K562 (cell line): ENCODE results near the gene ERC2. TPM values are rescaled to one million over a fixed set of nuclear protein-coding genes. Genes with fewer than 3 reads are reported as not detected.

ENCODE experiments used
- ATAC-seq: fragments of 200-7000 bp; cut with Tn5 transposase; 3 replicates; pipeline ENCODE4 v1.9.1; 2020; ENCODE audit warnings: moderate library complexity
- BruUV-seq: library from RNA; stranded (reverse); fragments of 400-500 nt; replicated peaks from 2 replicates; lab custom pipeline; 2021; lab: Mats Ljungman, UMichigan
- CTCF ChIA-PET: fragments of 300-600 bp; formaldehyde crosslinking; extraction: SDS; loops from one replicate; lab custom pipeline; 2021; ENCODE audit warnings: low intra/inter-chr PET ratio; lab: Yijun Ruan, JAX
- POLR2A ChIA-PET: fragments of 300-600, 350-650 bp; sonication (Branson Sonifier 250); formaldehyde crosslinking; extraction: SDS; loops from one replicate; lab custom pipeline; 2021; ENCODE audit warnings: antibody characterized with exemption, inconsistent platforms; lab: Yijun Ruan, JAX
- DNase-seq, 4 experiments: peaks; one replicate each; pipeline versions ENCODE4 v3.0.0 to v3.0.0-alpha.2; 2011 to 2018; ENCODE audit warnings: low spot score in 3 of 4, mixed read lengths in 3 of 4; ENCODE audit errors: extremely low read depth in 1 of 4
- FAIRE-seq: peaks from 2 replicates; lab custom pipeline; 2011; peaks lifted over from hg19 to GRCh38; lab: Jason Lieb, UNC
- H2AFZ ChIP-seq: 2 replicates; pipeline ENCODE4 v1.6.0; 2011; ENCODE audit warnings: low read depth, low read length, control low read depth, inconsistent platforms
- H3K27ac ChIP-seq: fragments of 200-600 bp; 3 replicates; pipeline ENCODE4 v1.8.0; 2011; ENCODE audit warnings: low read depth, mild to moderate bottlenecking, control low read depth, inconsistent platforms, low read length, moderate library complexity, mixed read lengths; ENCODE audit errors: extremely low read depth
- H3K27me3 ChIP-seq, 2 experiments: fragments of 300-600 bp in 1 of 2; 2 replicates in 1 of 2; 3 replicates in 1 of 2; pipeline versions ENCODE4 v1.6.0 to v1.8.0; 2011; ENCODE audit warnings: inconsistent platforms in 2 of 2, low read length in 2 of 2, mild to moderate bottlenecking in 1 of 2, mixed read lengths in 1 of 2, moderate library complexity in 1 of 2; ENCODE audit not compliant: control insufficient read depth in 2 of 2, insufficient read depth in 2 of 2
- H3K36me3 ChIP-seq: fragments of 300-600 bp; 3 replicates; pipeline ENCODE4 v1.8.0; 2011; ENCODE audit warnings: mild to moderate bottlenecking, low read length, inconsistent platforms; ENCODE audit not compliant: control insufficient read depth, insufficient read depth
- H3K4me1 ChIP-seq, 2 experiments: fragments of 200-600 bp in 1 of 2; replicated peaks in 1 of 2; 2 replicates in 1 of 2; 3 replicates in 1 of 2; pipeline versions ENCODE4 v1.5.1 to v1.8.0; 2011; ENCODE audit warnings: inconsistent platforms in 2 of 2, low read length in 2 of 2, mild to moderate bottlenecking in 1 of 2, mixed read lengths in 1 of 2, moderate library complexity in 1 of 2; ENCODE audit not compliant: control insufficient read depth in 2 of 2, insufficient read depth in 2 of 2
- H3K4me2 ChIP-seq: 2 replicates; pipeline ENCODE4 v1.6.1; 2011; ENCODE audit warnings: low read length, control low read depth, inconsistent platforms, mixed read lengths; ENCODE audit not compliant: insufficient read depth
- H3K4me3 ChIP-seq: fragments of 200-600 bp; sonication (generic), shearing (Covaris generic); 2 replicates; pipeline ENCODE4 v1.5.1; 2016; ENCODE audit warnings: control low read depth, inconsistent platforms
- H3K79me2 ChIP-seq: fragments of 200-600 bp; 3 replicates; pipeline ENCODE4 v1.8.0; 2011; ENCODE audit warnings: low read length, inconsistent platforms; ENCODE audit not compliant: control insufficient read depth, insufficient read depth
- H3K9ac ChIP-seq, 2 experiments: 2 replicates each; pipeline versions ENCODE4 v1.6.0 to v1.6.1; 2011; ENCODE audit warnings: low read depth in 2 of 2, low read length in 2 of 2, control low read depth in 1 of 2, inconsistent platforms in 1 of 2, mild to moderate bottlenecking in 1 of 2, mixed read lengths in 1 of 2; ENCODE audit not compliant: insufficient read depth in 1 of 2
- H3K9me1 ChIP-seq: one replicate; pipeline ENCODE4 v1.6.0; 2011; ENCODE audit warnings: inconsistent platforms, mild to moderate bottlenecking, low read length, moderate library complexity; ENCODE audit not compliant: control insufficient read depth, insufficient read depth
- H3K9me3 ChIP-seq: replicated peaks from 2 replicates; pipeline ENCODE4 v1.5.1; 2011; ENCODE audit warnings: low read depth, low read length, inconsistent platforms; ENCODE audit not compliant: control insufficient read depth, insufficient read depth
- H4K20me1 ChIP-seq: replicated peaks from 2 replicates; pipeline ENCODE4 v1.6.1; 2011; ENCODE audit warnings: low read length, inconsistent platforms, mixed read lengths; ENCODE audit not compliant: control insufficient read depth, insufficient read depth
- ARID1B ChIP-seq: fragments of 450-650 bp; IDR thresholded peaks from 2 replicates; pipeline ENCODE4 v1.6.1; 2016; ENCODE audit warnings: antibody characterized with exemption, mild to moderate bottlenecking, inconsistent platforms
- ARNT ChIP-seq, 2 experiments: fragments of 450-650 bp; IDR thresholded peaks; 2 replicates each; pipeline ENCODE4 v1.6.1; 2016; ENCODE audit warnings: mild to moderate bottlenecking in 1 of 2
- DPF2 ChIP-seq: fragments of 450-650 bp; IDR thresholded peaks from 2 replicates; pipeline ENCODE4 v1.6.1; 2016
- EZH2 ChIP-seq: IDR thresholded peaks from 2 replicates; pipeline ENCODE4 v1.6.1; 2012; ENCODE audit warnings: low read depth, mild to moderate bottlenecking, inconsistent platforms, low read length, borderline replicate concordance
- GTF2F1 ChIP-seq: IDR thresholded peaks from 2 replicates; pipeline ENCODE4 v1.6.1; 2011; ENCODE audit warnings: low read depth, low read length, improper control_type of control experiment
- ILK ChIP-seq: fragments of 450-650 bp; IDR thresholded peaks from 2 replicates; pipeline ENCODE4 v1.6.1; 2016; ENCODE audit warnings: missing genetic modification characterization, low read depth, mild to moderate bottlenecking, missing compliant biosample characterization, moderate library complexity, borderline replicate concordance
- LCOR ChIP-seq: sonication (generic); formaldehyde crosslinking; IDR thresholded peaks from 2 replicates; pipeline ENCODE4 v1.8.0; 2022; ENCODE audit warnings: mild to moderate bottlenecking, missing genetic modification reagents
- NFATC3 ChIP-seq: fragments of 450-650 bp; IDR thresholded peaks from 2 replicates; pipeline ENCODE4 v1.6.1; 2017; ENCODE audit warnings: mild to moderate bottlenecking
- TAF9B ChIP-seq: fragments of 450-650 bp; IDR thresholded peaks from 2 replicates; pipeline ENCODE4 v1.6.1; 2018; ENCODE audit warnings: mild to moderate bottlenecking; ENCODE audit not compliant: partially characterized antibody
- TFAM ChIP-seq: fragments of 250-450 bp; sonication (Bioruptor Pico); conservative IDR thresholded peaks from 2 replicates; pipeline ENCODE4 v1.5.0; 2021; ENCODE audit warnings: mild to moderate bottlenecking, moderate library complexity
- ZBTB8A ChIP-seq: fragments of 450-650 bp; IDR thresholded peaks from 2 replicates; pipeline ENCODE4 v1.6.1; 2018; ENCODE audit warnings: mild to moderate bottlenecking, moderate library complexity; ENCODE audit not compliant: partially characterized antibody
- ZNF3 ChIP-seq: fragments of 250-450 bp; sonication (Bioruptor Pico); IDR thresholded peaks from 2 replicates; pipeline ENCODE4 v1.5.0; 2021; ENCODE audit warnings: mild to moderate bottlenecking, moderate library complexity
- ZNF431 ChIP-seq: sonication (generic); formaldehyde crosslinking; IDR thresholded peaks from 2 replicates; pipeline ENCODE4 v1.8.0; 2022; ENCODE audit warnings: mild to moderate bottlenecking, missing genetic modification reagents
- ZNF551 ChIP-seq: fragments of 250-450 bp; sonication (Bioruptor Pico); IDR thresholded peaks from 2 replicates; pipeline ENCODE4 v1.5.0; 2021; ENCODE audit warnings: mild to moderate bottlenecking, moderate library complexity
- ZNF589 ChIP-seq: fragments of 200-800 bp; sonication (Bioruptor generic); IDR thresholded peaks from 2 replicates; pipeline ENCODE4 v1.6.1; 2016; ENCODE audit warnings: low read depth, missing genetic modification characterization, missing compliant biosample characterization
- ZNF75A ChIP-seq: fragments of 450-650 bp; formaldehyde crosslinking; IDR thresholded peaks from 2 replicates; pipeline ENCODE4 v1.4.0; 2020; ENCODE audit warnings: mild to moderate bottlenecking
- WGBS: fragments of 100-300 bp; shearing (Covaris generic); methylation state at CpG from one replicate; pipeline ENCODE4 v1.1.6; 2016; ENCODE audit warnings: low coverage, mixed read lengths; ENCODE audit not compliant: insufficient coverage; ENCODE audit errors: missing lambda C conversion rate; 5-methylcytosine and 5-hydroxymethylcytosine counted together
- in situ Hi-C: fragments of 300-500 bp; cut with MboI; formaldehyde crosslinking; loops from 4 replicates; pipeline ENCODE4 v1.15.0; 2018; ENCODE audit warnings: inconsistent platforms, mixed read lengths
- intact Hi-C: fragments of 100-400 bp; cut with micrococcal nuclease; formaldehyde crosslinking; loops from 2 replicates; pipeline ENCODE4 v1.14.2; 2022
- polyA plus RNA-seq, 8 experiments: library from polyadenylated mRNA; depleted of rRNA in 4 of 8; stranded (reverse) in 5 of 8; unstranded in 3 of 8; fragments of >200 nt; fragmentation: Nextera tagmentation in 2 of 8; fragmentation: Illumina TruSeq in 1 of 8; extraction: Ambion mirVana in 2 of 8; extraction: Trizol in 1 of 8; gene quantifications; 2 replicates each; pipeline versions ENCODE4 v1.2.1 to v1.2.3, GENCODE V29; 2011 to 2014; ENCODE audit warnings: inconsistent platforms in 1 of 8, missing spikeins in 1 of 8
- total RNA-seq, 7 experiments: library from RNA; depleted of rRNA in 6 of 7; stranded (reverse); fragments of >200 nt in 6 of 7; fragmentation: Illumina TruSeq in 2 of 7; extraction: Trizol in 2 of 7; gene quantifications; 2 replicates each; pipeline versions ENCODE4 v1.2.1 to v1.2.3, GENCODE V29; 2011 to 2021; ENCODE audit warnings: low replicate concordance in 1 of 7
- TF ChIP-seq, protein P1 (sequence below): fragments of 450-650 bp; IDR thresholded peaks from 2 replicates; pipeline ENCODE4 v1.6.1; 2014; ENCODE audit warnings: low read depth, mild to moderate bottlenecking, moderate library complexity, borderline replicate concordance
- TF ChIP-seq, protein P2 (sequence below): fragments of 250-450 bp; sonication (Bioruptor Pico); IDR thresholded peaks from 2 replicates; pipeline ENCODE4 v1.4.0; 2020; ENCODE audit warnings: borderline replicate concordance
- TF ChIP-seq, protein P3 (sequence below): fragments of 450-650 bp; formaldehyde crosslinking; IDR thresholded peaks from 2 replicates; pipeline ENCODE4 v1.4.0; 2022; ENCODE audit warnings: missing genetic modification characterization
- TF ChIP-seq, protein P4 (sequence below): fragments of 250-450 bp; sonication (Bioruptor Pico); IDR thresholded peaks from 2 replicates; pipeline ENCODE4 v1.8.0; 2022; ENCODE audit warnings: moderate library complexity, mild to moderate bottlenecking, inconsistent platforms

The ERC2 gene
- total and polyA plus RNA-seq, 9 of the 15 experiments (the other 6 are each of a cell fraction or from before 2014, with no cell fraction given): 0.04 to 0.18 (median 0.07) TPM; not detected in 2

DNA sequence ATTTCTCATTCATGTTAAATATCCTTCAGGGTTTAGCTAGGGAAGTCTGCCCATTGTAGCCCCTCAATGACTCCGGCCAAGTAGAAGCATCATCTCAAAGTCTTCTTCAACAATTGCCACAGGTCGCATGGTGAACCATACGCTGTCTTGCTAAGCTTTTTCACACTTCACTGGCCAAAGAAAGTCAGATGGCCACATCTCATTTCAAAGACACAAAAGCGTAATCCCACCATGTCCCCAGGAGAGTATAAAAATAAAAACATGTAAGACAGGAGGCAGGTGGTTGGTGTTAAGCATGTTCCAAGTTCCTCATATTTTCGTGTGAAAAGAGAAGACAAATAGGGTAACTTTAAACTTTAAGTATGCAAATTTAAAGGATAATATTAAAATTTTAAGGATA is 147.4 kb downstream of the ERC2 start:
- no peak for DNase-seq
- CTCF ChIA-PET: no interaction called here
- Histone ChIP-seq H3K79me2 (no peaks in the 10 kb centered on the region), H3K9me3 (no peaks in the 10 kb centered on the region), H3K4me2 (no peak overlapping the region), H4K20me1 (no peaks in the 10 kb centered on the region), H3K9me1 (no peaks in the 10 kb centered on the region), H2AFZ (no peak overlapping the region), H3K27me3 (no peaks in the 10 kb centered on the region), H3K9ac (no peak overlapping the region), H3K27ac (no peak overlapping the region), H3K4me3 (no peak overlapping the region), H3K36me3 (no peaks in the 10 kb centered on the region), H3K4me1 (no peaks in the 10 kb centered on the region)
- in situ Hi-C loops: no loop called here
- no peak for FAIRE-seq
- WGBS: 4% methylated on average over 5 of the region's 5 CpGs
- BruUV-seq: no TSS peak
- no peak for ATAC-seq
- intact Hi-C loops: no loop called here
- no peak for TF ChIP-seq ZNF75A (CRISPR knock-in tag)
- TF ChIP-seq GTF2F1: no peak
- TF ChIP-seq ARID1B: no peak
- TF ChIP-seq, protein P1, sequence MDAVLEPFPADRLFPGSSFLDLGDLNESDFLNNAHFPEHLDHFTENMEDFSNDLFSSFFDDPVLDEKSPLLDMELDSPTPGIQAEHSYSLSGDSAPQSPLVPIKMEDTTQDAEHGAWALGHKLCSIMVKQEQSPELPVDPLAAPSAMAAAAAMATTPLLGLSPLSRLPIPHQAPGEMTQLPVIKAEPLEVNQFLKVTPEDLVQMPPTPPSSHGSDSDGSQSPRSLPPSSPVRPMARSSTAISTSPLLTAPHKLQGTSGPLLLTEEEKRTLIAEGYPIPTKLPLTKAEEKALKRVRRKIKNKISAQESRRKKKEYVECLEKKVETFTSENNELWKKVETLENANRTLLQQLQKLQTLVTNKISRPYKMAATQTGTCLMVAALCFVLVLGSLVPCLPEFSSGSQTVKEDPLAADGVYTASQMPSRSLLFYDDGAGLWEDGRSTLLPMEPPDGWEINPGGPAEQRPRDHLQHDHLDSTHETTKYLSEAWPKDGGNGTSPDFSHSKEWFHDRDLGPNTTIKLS: no peak
- TF ChIP-seq NFATC3: no peak
- TF ChIP-seq ZNF431 (CRISPR knock-in tag): no peak
- TF ChIP-seq LCOR: no peak
- TF ChIP-seq, protein P2, sequence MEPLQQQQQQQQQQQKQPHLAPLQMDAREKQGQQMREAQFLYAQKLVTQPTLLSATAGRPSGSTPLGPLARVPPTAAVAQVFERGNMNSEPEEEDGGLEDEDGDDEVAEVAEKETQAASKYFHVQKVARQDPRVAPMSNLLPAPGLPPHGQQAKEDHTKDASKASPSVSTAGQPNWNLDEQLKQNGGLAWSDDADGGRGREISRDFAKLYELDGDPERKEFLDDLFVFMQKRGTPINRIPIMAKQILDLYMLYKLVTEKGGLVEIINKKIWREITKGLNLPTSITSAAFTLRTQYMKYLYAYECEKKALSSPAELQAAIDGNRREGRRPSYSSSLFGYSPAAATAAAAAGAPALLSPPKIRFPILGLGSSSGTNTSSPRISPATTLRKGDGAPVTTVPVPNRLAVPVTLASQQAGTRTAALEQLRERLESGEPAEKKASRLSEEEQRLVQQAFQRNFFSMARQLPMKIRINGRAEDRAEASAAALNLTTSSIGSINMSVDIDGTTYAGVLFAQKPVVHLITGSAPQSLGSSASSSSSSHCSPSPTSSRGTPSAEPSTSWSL (CRISPR knock-in tag): no peak
- no peak for TF ChIP-seq ZNF589 (CRISPR knock-in tag)
- TF ChIP-seq, protein P3, sequence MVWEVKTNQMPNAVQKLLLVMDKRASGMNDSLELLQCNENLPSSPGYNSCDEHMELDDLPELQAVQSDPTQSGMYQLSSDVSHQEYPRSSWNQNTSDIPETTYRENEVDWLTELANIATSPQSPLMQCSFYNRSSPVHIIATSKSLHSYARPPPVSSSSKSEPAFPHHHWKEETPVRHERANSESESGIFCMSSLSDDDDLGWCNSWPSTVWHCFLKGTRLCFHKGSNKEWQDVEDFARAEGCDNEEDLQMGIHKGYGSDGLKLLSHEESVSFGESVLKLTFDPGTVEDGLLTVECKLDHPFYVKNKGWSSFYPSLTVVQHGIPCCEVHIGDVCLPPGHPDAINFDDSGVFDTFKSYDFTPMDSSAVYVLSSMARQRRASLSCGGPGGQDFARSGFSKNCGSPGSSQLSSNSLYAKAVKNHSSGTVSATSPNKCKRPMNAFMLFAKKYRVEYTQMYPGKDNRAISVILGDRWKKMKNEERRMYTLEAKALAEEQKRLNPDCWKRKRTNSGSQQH: no peak
- TF ChIP-seq ZNF3 (CRISPR knock-in tag): no peak
- TF ChIP-seq, protein P4, sequence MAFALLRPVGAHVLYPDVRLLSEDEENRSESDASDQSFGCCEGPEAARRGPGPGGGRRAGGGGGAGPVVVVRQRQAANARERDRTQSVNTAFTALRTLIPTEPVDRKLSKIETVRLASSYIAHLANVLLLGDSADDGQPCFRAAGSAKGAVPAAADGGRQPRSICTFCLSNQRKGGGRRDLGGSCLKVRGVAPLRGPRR: no peak
- TF ChIP-seq DPF2: no peak
- TF ChIP-seq TAF9B: no peak
- TF ChIP-seq ZBTB8A: no peak
- no peak for TF ChIP-seq EZH2
- TF ChIP-seq ZNF551 (CRISPR knock-in tag): no peak
- TF ChIP-seq TFAM (CRISPR knock-in tag): no peak
- no peak for TF ChIP-seq ARNT (IDR thresholded peaks at IDR 0.05)
- TF ChIP-seq ILK: no peak
- POLR2A ChIA-PET: no interaction called here
